Ishikawa (cell line): Measurements from ENCODE around the gene ZDHHC7.

Experiments
- CEBPB ChIP-seq: IDR thresholded peaks from 2 replicates; pipeline ENCODE4 v1.6.1; 2012
- CREB1 ChIP-seq: IDR thresholded peaks from 2 replicates; pipeline ENCODE4 v1.6.1; 2012; ENCODE audit warnings: low read depth
- EGR1 ChIP-seq: IDR thresholded peaks from 2 replicates; pipeline ENCODE4 v1.6.1; 2012
- EP300 ChIP-seq: IDR thresholded peaks from 2 replicates; pipeline ENCODE4 v1.6.1; 2012; ENCODE audit warnings: borderline replicate concordance
- FOXM1 ChIP-seq: IDR thresholded peaks from 2 replicates; pipeline ENCODE4 v1.6.1; 2012; ENCODE audit warnings: low read depth, borderline replicate concordance
- NFIC ChIP-seq: IDR thresholded peaks from 2 replicates; pipeline ENCODE4 v1.6.1; 2012
- RAD21 ChIP-seq: IDR thresholded peaks from 2 replicates; pipeline ENCODE4 v1.6.1; 2012; ENCODE audit warnings: low read depth
- TAF1 ChIP-seq: IDR thresholded peaks from 2 replicates; pipeline ENCODE4 v1.6.1; 2012; ENCODE audit warnings: low read depth, mild to moderate bottlenecking
- TCF12 ChIP-seq: IDR thresholded peaks from 2 replicates; pipeline ENCODE4 v1.6.1; 2012; ENCODE audit warnings: low read depth
- TEAD4 ChIP-seq: IDR thresholded peaks from 2 replicates; pipeline ENCODE4 v1.6.1; 2012
- YY1 ChIP-seq: IDR thresholded peaks from 2 replicates; pipeline ENCODE4 v1.6.1; 2012; ENCODE audit warnings: low read depth
- ZBTB7A ChIP-seq: IDR thresholded peaks from 2 replicates; pipeline ENCODE4 v1.6.1; 2012; ENCODE audit warnings: low read depth
- TF ChIP-seq, protein P1 (sequence below): IDR thresholded peaks from 2 replicates; pipeline ENCODE4 v1.6.1; 2012; ENCODE audit warnings: low read depth, mild to moderate bottlenecking
- TF ChIP-seq, protein P2 (sequence below): IDR thresholded peaks from 2 replicates; pipeline ENCODE4 v1.6.1; 2012
- TF ChIP-seq, protein P3 (sequence below): IDR thresholded peaks from 2 replicates; pipeline ENCODE4 v1.6.1; 2012

The ZDHHC7 gene

DNA sequence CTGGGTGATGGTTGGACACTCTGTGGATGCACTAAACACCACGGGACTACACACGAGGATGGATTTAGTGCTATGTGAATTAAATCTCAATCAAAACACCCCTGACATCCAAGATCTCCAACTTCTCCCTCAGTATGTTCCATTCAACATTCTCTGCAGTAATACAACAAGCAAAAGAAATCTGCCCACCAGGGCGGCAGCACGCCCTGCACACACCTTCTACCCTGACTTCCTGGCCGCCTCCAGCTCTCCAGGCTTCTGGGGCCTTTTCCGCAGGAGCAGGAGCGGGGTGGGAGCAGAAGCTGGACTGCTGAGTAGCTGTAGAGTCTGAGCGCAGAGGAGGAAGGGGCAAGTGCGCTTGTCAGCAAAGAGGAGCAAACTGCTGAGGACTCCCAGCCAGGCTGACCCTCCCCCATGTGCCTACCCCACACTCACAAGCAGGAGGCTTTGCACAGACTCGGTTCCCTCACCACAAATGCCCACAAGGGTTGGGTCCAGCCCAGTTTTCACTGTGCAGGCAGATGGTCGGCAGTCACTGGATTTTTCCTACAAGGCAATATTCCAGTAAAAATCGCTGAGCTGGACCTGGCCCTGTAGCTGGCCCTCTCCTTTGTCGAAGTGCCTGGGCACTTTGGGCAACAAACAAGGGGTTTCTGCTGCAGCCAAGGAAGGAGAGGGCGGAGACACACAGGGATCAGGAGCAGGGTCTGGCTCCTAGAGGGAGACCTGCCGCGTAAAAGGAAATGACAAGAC, 22.8 kb downstream of the ZDHHC7 start:
- TF ChIP-seq CREB1 (no peak), ZBTB7A (no peak), TEAD4 (no peak), YY1 (no peak), FOXM1 (no peak), TCF12 (no peak), TAF1 (no peak), EGR1 (no peak), RAD21 (no peak), EP300 (no peak), CEBPB (no peak)
- TF ChIP-seq, protein P1, sequence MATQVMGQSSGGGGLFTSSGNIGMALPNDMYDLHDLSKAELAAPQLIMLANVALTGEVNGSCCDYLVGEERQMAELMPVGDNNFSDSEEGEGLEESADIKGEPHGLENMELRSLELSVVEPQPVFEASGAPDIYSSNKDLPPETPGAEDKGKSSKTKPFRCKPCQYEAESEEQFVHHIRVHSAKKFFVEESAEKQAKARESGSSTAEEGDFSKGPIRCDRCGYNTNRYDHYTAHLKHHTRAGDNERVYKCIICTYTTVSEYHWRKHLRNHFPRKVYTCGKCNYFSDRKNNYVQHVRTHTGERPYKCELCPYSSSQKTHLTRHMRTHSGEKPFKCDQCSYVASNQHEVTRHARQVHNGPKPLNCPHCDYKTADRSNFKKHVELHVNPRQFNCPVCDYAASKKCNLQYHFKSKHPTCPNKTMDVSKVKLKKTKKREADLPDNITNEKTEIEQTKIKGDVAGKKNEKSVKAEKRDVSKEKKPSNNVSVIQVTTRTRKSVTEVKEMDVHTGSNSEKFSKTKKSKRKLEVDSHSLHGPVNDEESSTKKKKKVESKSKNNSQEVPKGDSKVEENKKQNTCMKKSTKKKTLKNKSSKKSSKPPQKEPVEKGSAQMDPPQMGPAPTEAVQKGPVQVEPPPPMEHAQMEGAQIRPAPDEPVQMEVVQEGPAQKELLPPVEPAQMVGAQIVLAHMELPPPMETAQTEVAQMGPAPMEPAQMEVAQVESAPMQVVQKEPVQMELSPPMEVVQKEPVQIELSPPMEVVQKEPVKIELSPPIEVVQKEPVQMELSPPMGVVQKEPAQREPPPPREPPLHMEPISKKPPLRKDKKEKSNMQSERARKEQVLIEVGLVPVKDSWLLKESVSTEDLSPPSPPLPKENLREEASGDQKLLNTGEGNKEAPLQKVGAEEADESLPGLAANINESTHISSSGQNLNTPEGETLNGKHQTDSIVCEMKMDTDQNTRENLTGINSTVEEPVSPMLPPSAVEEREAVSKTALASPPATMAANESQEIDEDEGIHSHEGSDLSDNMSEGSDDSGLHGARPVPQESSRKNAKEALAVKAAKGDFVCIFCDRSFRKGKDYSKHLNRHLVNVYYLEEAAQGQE = no peak
- TF ChIP-seq, protein P2, sequence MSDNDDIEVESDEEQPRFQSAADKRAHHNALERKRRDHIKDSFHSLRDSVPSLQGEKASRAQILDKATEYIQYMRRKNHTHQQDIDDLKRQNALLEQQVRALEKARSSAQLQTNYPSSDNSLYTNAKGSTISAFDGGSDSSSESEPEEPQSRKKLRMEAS = no peak

DNA sequence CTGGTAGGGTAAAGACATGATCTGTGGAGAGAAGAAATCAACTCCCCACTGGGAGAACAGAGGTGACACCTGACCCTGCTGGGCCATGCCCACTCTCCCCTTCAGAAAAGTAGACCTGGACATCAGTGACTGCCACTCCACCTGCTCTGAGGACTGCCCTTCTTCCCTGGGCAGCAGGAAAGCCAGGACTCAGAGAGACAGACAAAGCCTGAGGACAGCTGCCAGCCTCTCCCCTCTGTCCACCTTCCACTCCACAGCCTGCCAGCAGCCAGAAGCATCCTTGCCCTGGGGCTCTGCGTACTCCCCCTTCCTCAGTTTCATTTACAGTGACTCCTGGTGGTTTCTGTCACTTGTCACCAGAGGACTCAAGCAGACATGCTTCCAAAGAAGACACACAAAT, 24.5 kb downstream of the ZDHHC7 start:
- TF ChIP-seq RAD21 = no peak
- TF ChIP-seq TEAD4 = no peak
- TF ChIP-seq NFIC = no peak
- no peak for TF ChIP-seq EGR1
- no peak for TF ChIP-seq CREB1
- no peak for TF ChIP-seq ZBTB7A
- TF ChIP-seq, protein P3, sequence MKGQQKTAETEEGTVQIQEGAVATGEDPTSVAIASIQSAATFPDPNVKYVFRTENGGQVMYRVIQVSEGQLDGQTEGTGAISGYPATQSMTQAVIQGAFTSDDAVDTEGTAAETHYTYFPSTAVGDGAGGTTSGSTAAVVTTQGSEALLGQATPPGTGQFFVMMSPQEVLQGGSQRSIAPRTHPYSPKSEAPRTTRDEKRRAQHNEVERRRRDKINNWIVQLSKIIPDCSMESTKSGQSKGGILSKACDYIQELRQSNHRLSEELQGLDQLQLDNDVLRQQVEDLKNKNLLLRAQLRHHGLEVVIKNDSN = no peak
- no peak for TF ChIP-seq TAF1
- no peak for TF ChIP-seq TCF12
- TF ChIP-seq, protein P1 = no peak
- TF ChIP-seq, protein P2 = no peak
- TF ChIP-seq FOXM1 = no peak
- no peak for TF ChIP-seq CEBPB

GRCh38 chr16:84986102-84986501, 25.2 kb downstream of the ZDHHC7 start:
- TF ChIP-seq EGR1 (no peak), TCF12 (no peak), CREB1 (no peak)
- TF ChIP-seq, protein P3 = no peak
- TF ChIP-seq, protein P1 = no peak

DNA sequence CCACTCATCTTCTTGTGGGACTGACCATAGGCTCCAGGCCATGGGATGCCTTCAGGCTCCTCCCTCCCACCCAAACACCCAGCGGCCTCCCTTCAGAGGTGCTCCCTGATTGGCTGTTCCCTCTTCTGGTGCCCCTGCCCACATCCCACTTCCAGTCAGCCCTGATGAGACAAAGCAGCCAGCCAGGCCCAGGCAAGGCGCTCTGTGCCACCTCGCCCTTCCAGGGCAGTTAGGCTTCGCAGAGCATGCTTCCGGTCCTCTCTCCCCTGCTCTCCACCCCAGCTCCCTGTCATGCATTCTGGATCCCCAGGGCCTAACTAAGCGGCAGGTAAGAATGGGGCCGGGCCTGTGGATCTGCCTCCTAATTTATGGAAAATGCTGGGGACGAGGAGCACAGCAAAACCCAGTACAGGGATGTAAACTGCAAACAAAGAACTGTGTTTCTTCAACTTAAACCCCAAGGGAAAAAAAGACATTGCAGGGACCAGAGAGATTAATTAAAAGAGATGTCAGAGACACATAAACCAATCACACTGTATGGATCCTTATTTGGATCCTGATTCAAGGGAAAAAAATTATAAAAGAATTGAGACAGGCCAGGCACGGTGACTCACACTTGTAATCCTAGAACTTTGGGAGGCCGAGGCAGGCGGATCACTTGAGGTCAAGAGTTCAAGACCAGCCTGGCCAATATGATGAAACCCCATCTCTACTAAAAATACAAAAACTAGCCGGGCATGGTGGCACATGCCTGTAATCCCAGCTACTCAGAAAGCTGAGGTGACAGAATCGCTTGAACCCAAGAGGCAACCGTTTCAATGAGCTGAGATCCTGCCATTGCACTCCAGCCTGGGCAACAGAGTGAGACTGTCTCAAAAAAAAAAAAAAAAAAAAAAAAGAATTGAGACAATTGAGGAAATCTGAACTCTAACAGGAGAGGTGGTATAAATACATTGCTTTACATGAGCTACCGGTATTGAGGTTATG, 26.0 kb downstream of the ZDHHC7 start:
- no peak for TF ChIP-seq TEAD4
- no peak for TF ChIP-seq TAF1
- no peak for TF ChIP-seq TCF12
- TF ChIP-seq, protein P2 = no peak
- TF ChIP-seq EGR1 = no peak
- TF ChIP-seq, protein P3 = no peak
- TF ChIP-seq EP300 = no peak
- TF ChIP-seq, protein P1 = no peak
- TF ChIP-seq RAD21 = no peak
- no peak for TF ChIP-seq CEBPB
- TF ChIP-seq YY1 = no peak
- no peak for TF ChIP-seq NFIC
- TF ChIP-seq FOXM1 = no peak
- no peak for TF ChIP-seq CREB1
